Liver (tissue), 9 donors: ENCODE measurements around the gene FGD2. TPM values are rescaled to one million over a fixed set of nuclear protein-coding genes. Genes with fewer than 3 reads are reported as not detected.

Experiments used
- DNase-seq: peaks from one replicate; pipeline ENCODE4 v3.0.0-alpha.2; 2017; ENCODE audit warnings: low spot score
- H3K27ac ChIP-seq, 2 donors: one replicate each; pipeline ENCODE4 v1.7.0; 2013; ENCODE audit warnings: inconsistent platforms in 2 of 2, low read length in 2 of 2, control low read depth in 1 of 2, low read depth in 1 of 2, mild to moderate bottlenecking in 1 of 2
- H3K27me3 ChIP-seq, 4 donors: one replicate each; pipeline versions ENCODE4 v1.6.1 to v1.7.0; 2013; ENCODE audit warnings: low read length in 3 of 4, inconsistent platforms in 1 of 4, mild to moderate bottlenecking in 1 of 4, moderate library complexity in 1 of 4; ENCODE audit not compliant: control insufficient read depth in 4 of 4, insufficient read depth in 4 of 4
- H3K36me3 ChIP-seq, 4 donors: one replicate each; pipeline versions ENCODE4 v1.6.1 to v1.7.0; 2013; ENCODE audit warnings: low read length in 3 of 4, mild to moderate bottlenecking in 3 of 4, low read depth in 1 of 4, moderate library complexity in 1 of 4; ENCODE audit not compliant: control insufficient read depth in 4 of 4, insufficient read depth in 3 of 4
- H3K4me1 ChIP-seq, 4 donors: one replicate each; pipeline versions ENCODE4 v1.6.1 to v1.7.0; 2013; ENCODE audit warnings: low read length in 3 of 4, mild to moderate bottlenecking in 3 of 4, moderate library complexity in 1 of 4; ENCODE audit not compliant: control insufficient read depth in 4 of 4, insufficient read depth in 4 of 4
- H3K4me3 ChIP-seq, 3 donors: one replicate each; pipeline versions ENCODE4 v1.6.1 to v1.7.0; 2013; ENCODE audit warnings: low read length in 3 of 3, control low read depth in 1 of 3, low read depth in 1 of 3, mild to moderate bottlenecking in 1 of 3
- H3K9ac ChIP-seq, 2 donors: one replicate each; pipeline ENCODE4 v1.7.0; 2013; ENCODE audit warnings: low read length in 2 of 2, mild to moderate bottlenecking in 2 of 2, moderate library complexity in 2 of 2, control low read depth in 1 of 2, low read depth in 1 of 2
- H3K9me3 ChIP-seq, 4 donors: one replicate each; pipeline versions ENCODE4 v1.6.1 to v1.7.0; 2013; ENCODE audit warnings: low read length in 3 of 4; ENCODE audit not compliant: control insufficient read depth in 4 of 4
- CTCF ChIP-seq: fragments of 150-350 bp; IDR thresholded peaks from 2 replicates; pipeline ENCODE4 v1.5.1; 2017; ENCODE audit warnings: improper control_type of control experiment, low read depth, low read length; ENCODE audit not compliant: missing input control
- EGR1 ChIP-seq, 2 donors: IDR thresholded peaks; 2 replicates each; pipeline ENCODE4 v1.6.1; 2016 to 2018; ENCODE audit warnings: antibody characterized with exemption in 2 of 2, low read depth in 2 of 2
- FOXA1 ChIP-seq: IDR thresholded peaks from 2 replicates; pipeline ENCODE4 v1.6.1; 2016; ENCODE audit warnings: antibody characterized with exemption
- FOXA2 ChIP-seq: IDR thresholded peaks from 2 replicates; pipeline ENCODE4 v1.6.1; 2016; ENCODE audit warnings: antibody characterized with exemption
- JUND ChIP-seq, 2 donors: IDR thresholded peaks; 2 replicates each; pipeline ENCODE4 v1.6.1; 2016; ENCODE audit warnings: antibody characterized with exemption in 2 of 2
- NR2F2 ChIP-seq: IDR thresholded peaks from 2 replicates; pipeline ENCODE4 v1.6.1; 2016; ENCODE audit warnings: antibody characterized with exemption
- RAD21 ChIP-seq, 2 donors: IDR thresholded peaks; 2 replicates each; pipeline ENCODE4 v1.6.1; 2016; ENCODE audit warnings: antibody characterized with exemption in 2 of 2, mild to moderate bottlenecking in 2 of 2
- RXRA ChIP-seq, 2 donors: IDR thresholded peaks; 2 replicates each; pipeline ENCODE4 v1.6.1; 2017 to 2018; ENCODE audit warnings: antibody characterized with exemption in 2 of 2, mild to moderate bottlenecking in 1 of 2
- TAF1 ChIP-seq: conservative IDR thresholded peaks from 2 replicates; pipeline ENCODE4 v1.6.1; 2016; ENCODE audit warnings: antibody characterized with exemption, mild to moderate bottlenecking
- ZBTB33 ChIP-seq: IDR thresholded peaks from 2 replicates; pipeline ENCODE4 v1.6.1; 2016; ENCODE audit warnings: antibody characterized with exemption
- WGBS: extraction: QIAGEN DNeasy Blood & Tissue Kit; methylation state at CpG from one replicate; pipeline ENCODE4 v1.1.7; 2013; 5-methylcytosine and 5-hydroxymethylcytosine counted together
- polyA plus RNA-seq, 2 donors: library from polyadenylated mRNA; stranded (reverse) in 1 of 2; unstranded in 1 of 2; fragments of 200-250 nt in 1 of 2; fragments of >200 nt in 1 of 2; fragmentation: Nextera tagmentation in 1 of 2; extraction: Ambion mirVana in 1 of 2; gene quantifications; one replicate each; pipeline versions ENCODE4 v1.2.1 to v1.2.3, GENCODE V29; 2013 to 2015
- total RNA-seq, 2 donors: library from RNA; depleted of rRNA; stranded (reverse); fragments of >200 nt; gene quantifications; one replicate each; pipeline ENCODE4 v1.2.3, GENCODE V29; 2014
- TF ChIP-seq, protein P1 (sequence below): IDR thresholded peaks from 2 replicates; pipeline ENCODE4 v1.6.1; 2016; ENCODE audit warnings: antibody characterized with exemption
- TF ChIP-seq, protein P2 (sequence below): IDR thresholded peaks from 2 replicates; pipeline ENCODE4 v1.6.1; 2016; ENCODE audit warnings: antibody characterized with exemption
- donor health status: healthy.
- donor health status: healthy.
- donor health status: healthy.
- donor health status: healthy.
- donor health status: healthy.

Gene FGD2
- total and polyA plus RNA-seq, 4 donors = 4.6 to 24.4 (median 9.1) TPM

DNA sequence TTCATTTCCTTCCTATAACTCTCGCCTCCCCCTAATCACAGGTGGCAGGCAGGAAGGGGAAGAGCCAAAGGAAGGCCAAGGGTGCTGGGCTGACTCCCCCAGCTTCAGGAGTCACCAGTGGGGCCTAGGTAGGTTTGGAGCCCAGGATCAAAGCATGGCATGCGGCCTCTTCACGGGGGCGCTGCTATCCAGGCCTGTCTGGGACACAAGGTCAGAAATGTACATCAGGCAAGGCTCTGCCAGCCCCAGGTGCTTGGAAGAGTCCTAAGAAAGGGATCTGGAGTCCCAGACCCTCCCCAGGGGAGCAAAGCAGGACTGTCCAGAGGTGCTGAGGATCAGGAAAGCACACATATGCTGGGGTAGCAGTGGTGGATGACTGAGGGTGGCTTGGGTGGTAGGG lies 40.5 kb upstream of the FGD2 start:
- H3K9me3 ChIP-seq = no peaks in the 10 kb centered on the region
- no peak for DNase-seq
- TF ChIP-seq, protein P1, sequence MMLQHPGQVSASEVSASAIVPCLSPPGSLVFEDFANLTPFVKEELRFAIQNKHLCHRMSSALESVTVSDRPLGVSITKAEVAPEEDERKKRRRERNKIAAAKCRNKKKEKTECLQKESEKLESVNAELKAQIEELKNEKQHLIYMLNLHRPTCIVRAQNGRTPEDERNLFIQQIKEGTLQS = no peak
- TF ChIP-seq RXRA (IDR thresholded peaks at IDR 0.05) = no peak
- no peak for TF ChIP-seq FOXA2
- no peak for TF ChIP-seq JUND (IDR thresholded peaks at IDR 0.05)
- no peak for TF ChIP-seq EGR1 (IDR thresholded peaks at IDR 0.05; ENCODE audit: low read depth in 2 of 2)
- no peaks in the 10 kb centered on the region for H3K4me1 ChIP-seq
- H3K4me3 ChIP-seq = no peak overlapping the region
- 86% methylated on average over 4 of the region's 4 CpGs for WGBS
- no peak overlapping the region for H3K27ac ChIP-seq
- no peak overlapping the region for H3K9ac ChIP-seq
- H3K36me3 ChIP-seq = peaks cover 11 to 26% (median 19%) of the 10 kb centered on the region in 4 donors
- H3K27me3 ChIP-seq = no peaks in the 10 kb centered on the region

- Histone ChIP-seq H3K36me3 (peaks cover 29 to 50% (median 38%) of the 10 kb centered on the region in 4 donors), H3K27ac (no peak overlapping the region), H3K27me3 (no peaks in the 10 kb centered on the region), H3K4me1 (no peaks in the 10 kb centered on the region), H3K4me3 (no peak overlapping the region), H3K9ac (no peak overlapping the region), H3K9me3 (no peaks in the 10 kb centered on the region)
- 74% methylated on average over 3 of the region's 3 CpGs for WGBS
- no peak for DNase-seq
- no peak for TF ChIP-seq NR2F2
Observed at GRCh38 chr6:36967301-36967700, 38.2 kb upstream of the FGD2 start.

- no peaks in the 10 kb centered on the region for H3K27me3 ChIP-seq
- WGBS = 96% methylated on average over 4 of the region's 4 CpGs
- H3K4me3 ChIP-seq = no peak overlapping the region
- no peaks in the 10 kb centered on the region for H3K9me3 ChIP-seq
- H3K36me3 ChIP-seq = peaks cover 32 to 54% (median 43%) of the 10 kb centered on the region in 4 donors
- TF ChIP-seq EGR1 (IDR thresholded peaks at IDR 0.05; ENCODE audit: low read depth in 2 of 2) = no peak
- TF ChIP-seq, protein P2, sequence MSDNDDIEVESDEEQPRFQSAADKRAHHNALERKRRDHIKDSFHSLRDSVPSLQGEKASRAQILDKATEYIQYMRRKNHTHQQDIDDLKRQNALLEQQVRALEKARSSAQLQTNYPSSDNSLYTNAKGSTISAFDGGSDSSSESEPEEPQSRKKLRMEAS = no peak
- TF ChIP-seq ZBTB33 = no peak
- TF ChIP-seq FOXA1 = no peak
- no peak for TF ChIP-seq RAD21 (IDR thresholded peaks at IDR 0.05)
- TF ChIP-seq NR2F2 = no peak
- TF ChIP-seq FOXA2 = no peak
- TF ChIP-seq TAF1 = no peak
- no peak for TF ChIP-seq RXRA (IDR thresholded peaks at IDR 0.05)
- no peak for TF ChIP-seq CTCF
- no peak for DNase-seq
- H3K9ac ChIP-seq = no peak overlapping the region
- H3K27ac ChIP-seq = no peak overlapping the region
- H3K4me1 ChIP-seq = no peaks in the 10 kb centered on the region
Observed at GRCh38 chr6:36967757-36968156, 37.7 kb upstream of the FGD2 start.
